Bronchial epithelial cell (primary cell): Measurements from ENCODE around the gene UBTFL1. TPM values are rescaled to one million over a fixed set of nuclear protein-coding genes. Genes with fewer than 3 reads are reported as not detected.

Source experiments
- DNase-seq: peaks from one replicate; pipeline ENCODE4 v3.0.0-alpha.2; 2010; ENCODE audit warnings: low read depth
- FAIRE-seq: peaks from 2 replicates; lab custom pipeline; 2011; peaks lifted over from hg19 to GRCh38; lab: Jason Lieb, UNC
- H3K27me3 ChIP-seq: 2 replicates; pipeline ENCODE4 v1.5.1; 2011; ENCODE audit warnings: low read length; ENCODE audit not compliant: control insufficient read depth, insufficient read depth
- H3K36me3 ChIP-seq: 2 replicates; pipeline ENCODE4 v1.5.1; 2011; ENCODE audit warnings: low read length; ENCODE audit not compliant: control insufficient read depth, insufficient read depth
- H3K4me3 ChIP-seq: 2 replicates; pipeline ENCODE4 v1.5.1; 2011; ENCODE audit warnings: mild to moderate bottlenecking, low read depth, low read length, control low read depth
- CTCF ChIP-seq: IDR thresholded peaks from 2 replicates; pipeline ENCODE4 v1.5.1; 2011; ENCODE audit warnings: mild to moderate bottlenecking, moderate library complexity, low read length, control low read depth, inconsistent platforms; ENCODE audit not compliant: insufficient read depth, severe bottlenecking
- total RNA-seq: library from RNA; depleted of rRNA; stranded (reverse); fragments of >200 nt; gene quantifications from 2 replicates; pipeline ENCODE4 v1.2.1, GENCODE V29; 2014

The UBTFL1 gene
- total RNA-seq, 1 donor from 2014 or later: not detected

- no peak for FAIRE-seq
- no peak for TF ChIP-seq CTCF
- H3K4me3 ChIP-seq: no peak overlapping the region
- DNase-seq: peak; percentile 5
- no peaks in the 10 kb centered on the region for H3K36me3 ChIP-seq
- H3K27me3 ChIP-seq: peaks cover 9% of the 10 kb centered on the region
Measured at GRCh38 chr11:90135016-90135415, 49.3 kb downstream of the UBTFL1 start.

Other genes starting within 250 kb of the UBTFL1 start
- not detected in 2 replicates for gene TRIM64B, start 207.5 kb upstream of the UBTFL1 start, total RNA-seq
- gene TRIM49D1, start 163.7 kb upstream of the UBTFL1 start, total RNA-seq: not detected in 2 replicates
- not detected in 2 replicates for gene TRIM49D2, start 161.9 kb upstream of the UBTFL1 start, total RNA-seq
- not detected in 2 replicates for gene TRIM64, start 119.9 kb upstream of the UBTFL1 start, total RNA-seq
- gene TRIM49C, start 54.8 kb upstream of the UBTFL1 start, total RNA-seq: not detected in 2 replicates
- gene NAALAD2, start 48.7 kb downstream of the UBTFL1 start, total RNA-seq: not detected in 2 replicates
- gene CHORDC1, start 137.1 kb downstream of the UBTFL1 start, total RNA-seq: 17.4 and 24.2 TPM in 2 replicates